HepG2 (cell line): Measurements from ENCODE around the gene COL18A1. TPM values are rescaled to one million over a fixed set of nuclear protein-coding genes. Genes with fewer than 3 reads are reported as not detected.

ENCODE experiments used
- ADNP ChIP-seq: sonication (generic); formaldehyde crosslinking; IDR thresholded peaks from 2 replicates; pipeline ENCODE4 v1.4.0; 2020; ENCODE audit warnings: missing genetic modification reagents
- CENPT ChIP-seq: sonication (generic); formaldehyde crosslinking; IDR thresholded peaks from 2 replicates; pipeline ENCODE4 v1.8.0; 2022; ENCODE audit warnings: low read depth, mild to moderate bottlenecking, moderate library complexity, missing genetic modification reagents
- CREM ChIP-seq, 2 experiments: sonication (generic) in 1 of 2; formaldehyde crosslinking in 1 of 2; IDR thresholded peaks; 2 replicates each; pipeline versions ENCODE4 v1.4.0 to v1.6.1; 2016 to 2020; ENCODE audit warnings: antibody characterized with exemption in 1 of 2, mild to moderate bottlenecking in 1 of 2, missing genetic modification reagents in 1 of 2
- DNMT3B ChIP-seq: conservative IDR thresholded peaks from 2 replicates; pipeline ENCODE4 v1.6.1; 2016; ENCODE audit warnings: missing biosample characterization, control low read depth
- FOSL2 ChIP-seq: sonication (generic); formaldehyde crosslinking; IDR thresholded peaks from 2 replicates; pipeline ENCODE4 v1.4.0; 2020; ENCODE audit warnings: missing genetic modification reagents
- HES4 ChIP-seq: sonication (generic); formaldehyde crosslinking; IDR thresholded peaks from 2 replicates; pipeline ENCODE4 v1.9.0; 2021; ENCODE audit warnings: mild to moderate bottlenecking, missing genetic modification reagents, borderline replicate concordance
- HOXA5 ChIP-seq: sonication (generic); formaldehyde crosslinking; IDR thresholded peaks from 2 replicates; pipeline ENCODE4 v1.4.0; 2020; ENCODE audit warnings: missing genetic modification reagents
- MAFF ChIP-seq: IDR thresholded peaks from 2 replicates; pipeline ENCODE4 v1.6.1; 2011; ENCODE audit warnings: low read depth, low read length, improper control_type of control experiment
- MATR3 ChIP-seq: sonication (generic); formaldehyde crosslinking; IDR thresholded peaks from 2 replicates; pipeline ENCODE4 v1.4.0; 2020; ENCODE audit warnings: missing genetic modification reagents
- MED1 ChIP-seq: sonication (generic); formaldehyde crosslinking; IDR thresholded peaks from 2 replicates; pipeline ENCODE4 v1.4.0; 2020; ENCODE audit warnings: missing genetic modification reagents
- MXD4 ChIP-seq: IDR thresholded peaks from 2 replicates; pipeline ENCODE4 v1.6.1; 2016; ENCODE audit warnings: mild to moderate bottlenecking, missing biosample characterization, missing genetic modification reagents
- NFATC3 ChIP-seq: sonication (generic); formaldehyde crosslinking; IDR thresholded peaks from 2 replicates; pipeline ENCODE4 v1.5.1; 2020; ENCODE audit warnings: mild to moderate bottlenecking, missing genetic modification reagents
- NFE2L2 ChIP-seq: fragments of 150-350 bp; IDR thresholded peaks from 2 replicates; pipeline ENCODE4 v1.6.1; 2014; ENCODE audit warnings: low read length
- SAFB2 ChIP-seq: sonication (generic); formaldehyde crosslinking; IDR thresholded peaks from 2 replicates; pipeline ENCODE4 v1.5.1; 2020; ENCODE audit warnings: missing genetic modification reagents, low read depth, mild to moderate bottlenecking, borderline replicate concordance
- SNAPC2 ChIP-seq: sonication (generic); formaldehyde crosslinking; IDR thresholded peaks from 2 replicates; pipeline ENCODE4 v1.8.1; 2022; ENCODE audit warnings: mild to moderate bottlenecking, missing genetic modification reagents
- ZNF331 ChIP-seq: sonication (generic); formaldehyde crosslinking; IDR thresholded peaks from 2 replicates; pipeline ENCODE4 v1.4.0; 2020; ENCODE audit warnings: missing genetic modification reagents
- ZNF382 ChIP-seq: sonication (generic); formaldehyde crosslinking; IDR thresholded peaks from 2 replicates; pipeline ENCODE4 v1.5.0; 2020; ENCODE audit warnings: missing genetic modification reagents, mild to moderate bottlenecking, borderline replicate concordance
- ZNF557 ChIP-seq: sonication (generic); formaldehyde crosslinking; IDR thresholded peaks from 2 replicates; pipeline ENCODE4 v1.4.0; 2020; ENCODE audit warnings: missing genetic modification reagents
- ZNF615 ChIP-seq: sonication (generic); formaldehyde crosslinking; IDR thresholded peaks from 2 replicates; pipeline ENCODE4 v1.5.0; 2020; ENCODE audit warnings: mild to moderate bottlenecking, missing genetic modification reagents, borderline replicate concordance
- ZNF629 ChIP-seq: sonication (generic); formaldehyde crosslinking; conservative IDR thresholded peaks from 2 replicates; pipeline ENCODE4 v1.5.0; 2020; ENCODE audit warnings: missing genetic modification reagents
- ZNF746 ChIP-seq: sonication (generic); formaldehyde crosslinking; IDR thresholded peaks from 2 replicates; pipeline ENCODE4 v1.8.0; 2022; ENCODE audit warnings: mild to moderate bottlenecking, missing genetic modification reagents
- ZNF883 ChIP-seq: sonication (generic); formaldehyde crosslinking; IDR thresholded peaks from 2 replicates; pipeline ENCODE4 v1.5.1; 2020; ENCODE audit warnings: mild to moderate bottlenecking, missing genetic modification reagents; ENCODE audit errors: not compliant biosample characterization
- ZSCAN12 ChIP-seq: sonication (generic); formaldehyde crosslinking; IDR thresholded peaks from 2 replicates; pipeline ENCODE4 v1.9.0; 2021; ENCODE audit warnings: mild to moderate bottlenecking, missing genetic modification reagents
- polyA plus RNA-seq, 8 experiments: library from polyadenylated mRNA; depleted of rRNA in 3 of 8; stranded (reverse) in 7 of 8; unstranded in 1 of 8; fragments of >200 nt; fragmentation: Illumina TruSeq in 4 of 8; extraction: Trizol in 4 of 8; gene quantifications; 2 replicates each; pipeline versions ENCODE4 v1.2.1 to v1.2.3, GENCODE V29; 2011 to 2016; ENCODE audit warnings: low read depth in 4 of 8, missing spikeins in 1 of 8, mixed read lengths in 1 of 8; ENCODE audit not compliant: insufficient read depth in 1 of 8
- total RNA-seq, 5 experiments: library from RNA; depleted of rRNA; stranded (reverse); fragments of >200 nt; fragmentation: Illumina TruSeq; extraction: Trizol; gene quantifications; 2 replicates each; pipeline ENCODE4 v1.2.3, GENCODE V29; 2016; ENCODE audit warnings: low read depth in 1 of 5
- TF ChIP-seq, protein P1 (sequence below): sonication (generic); formaldehyde crosslinking; IDR thresholded peaks from 2 replicates; pipeline ENCODE4 v1.5.1; 2020; ENCODE audit warnings: missing genetic modification reagents, mild to moderate bottlenecking, borderline replicate concordance
- TF ChIP-seq, protein P2 (sequence below): sonication (generic); formaldehyde crosslinking; IDR thresholded peaks from 2 replicates; pipeline ENCODE4 v1.5.0; 2020; ENCODE audit warnings: missing genetic modification reagents
- TF ChIP-seq, protein P3 (sequence below): sonication (generic); formaldehyde crosslinking; IDR thresholded peaks from 2 replicates; pipeline ENCODE4 v1.5.0; 2020; ENCODE audit warnings: missing genetic modification reagents

Gene COL18A1
- total and polyA plus RNA-seq, 2 of the 13 experiments (the other 11 are each of a cell fraction or from before 2014, with no cell fraction given), result 79.0 to 102 TPM

DNA sequence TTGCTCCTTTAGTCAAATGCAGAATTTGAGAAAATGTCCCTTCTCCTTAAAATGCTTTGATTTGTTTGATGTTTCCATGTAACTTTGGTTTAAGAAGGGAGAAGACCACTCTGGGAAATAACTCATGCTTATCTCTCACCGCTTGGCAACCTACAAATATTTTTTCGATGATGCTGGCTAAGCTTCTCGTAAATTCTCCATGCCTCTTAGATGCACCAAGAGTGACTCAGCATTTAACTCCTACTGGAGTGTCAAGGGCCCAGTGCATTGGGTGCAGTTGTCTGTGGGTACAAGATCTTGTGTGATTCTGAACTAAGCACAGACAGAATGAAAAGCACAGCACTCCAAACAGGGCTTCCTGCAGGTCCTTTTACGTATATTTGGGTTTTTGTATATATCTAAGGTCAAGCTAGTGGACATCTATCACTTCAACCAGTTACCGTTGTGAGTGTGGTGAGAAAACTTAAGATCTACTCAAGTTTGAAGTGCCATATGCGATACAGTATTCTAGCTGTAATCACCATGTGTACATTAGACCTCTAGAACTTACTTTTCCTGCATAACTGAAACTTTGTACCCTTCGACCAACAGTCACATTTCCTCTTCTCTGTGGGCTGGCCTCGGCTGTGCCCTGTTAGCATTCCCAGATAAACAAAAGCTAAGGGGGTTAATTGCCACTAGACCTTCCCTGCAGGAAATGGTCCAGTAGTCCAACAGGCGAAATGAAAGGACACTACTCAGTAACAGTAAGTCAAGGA, 55.8 kb downstream of the COL18A1 start (continued):
- no peak for TF ChIP-seq ZNF615 (CRISPR knock-in tag)
- TF ChIP-seq MXD4 (CRISPR knock-in tag), result no peak
- no peak for TF ChIP-seq ADNP (CRISPR knock-in tag)
- TF ChIP-seq SAFB2, result no peak
- no peak for TF ChIP-seq DNMT3B (CRISPR knock-in tag)
- TF ChIP-seq MED1, result peak; percentile 75
- peak; percentile 13; the same call in 1 of the 2 replicates for TF ChIP-seq ZNF331 (CRISPR knock-in tag)
- TF ChIP-seq ZNF382 (CRISPR knock-in tag), result no peak
- no peak for TF ChIP-seq CENPT (CRISPR knock-in tag)
- 0 out of 2 replicates have a peak, but pooled peaks have one; percentile 29 for TF ChIP-seq HOXA5 (CRISPR knock-in tag)
- no peak for TF ChIP-seq SNAPC2 (CRISPR knock-in tag)
- no peak for TF ChIP-seq NFATC3 (CRISPR knock-in tag)
- 0 out of 2 replicates have a peak, but pooled peaks have one; percentile 5 for TF ChIP-seq FOSL2 (CRISPR knock-in tag)
- TF ChIP-seq NFE2L2, result peak; percentile 93
- no peak for TF ChIP-seq HES4 (CRISPR knock-in tag)
- TF ChIP-seq ZNF557, result no peak
- peak; percentile 28; the same call in 1 of the 2 replicates for TF ChIP-seq ZNF629 (CRISPR knock-in tag)
- no peak for TF ChIP-seq ZNF883 (CRISPR knock-in tag)
- TF ChIP-seq MAFF, result 0 out of 2 replicates have a peak, but pooled peaks have one; percentile 15
- TF ChIP-seq, protein P1, sequence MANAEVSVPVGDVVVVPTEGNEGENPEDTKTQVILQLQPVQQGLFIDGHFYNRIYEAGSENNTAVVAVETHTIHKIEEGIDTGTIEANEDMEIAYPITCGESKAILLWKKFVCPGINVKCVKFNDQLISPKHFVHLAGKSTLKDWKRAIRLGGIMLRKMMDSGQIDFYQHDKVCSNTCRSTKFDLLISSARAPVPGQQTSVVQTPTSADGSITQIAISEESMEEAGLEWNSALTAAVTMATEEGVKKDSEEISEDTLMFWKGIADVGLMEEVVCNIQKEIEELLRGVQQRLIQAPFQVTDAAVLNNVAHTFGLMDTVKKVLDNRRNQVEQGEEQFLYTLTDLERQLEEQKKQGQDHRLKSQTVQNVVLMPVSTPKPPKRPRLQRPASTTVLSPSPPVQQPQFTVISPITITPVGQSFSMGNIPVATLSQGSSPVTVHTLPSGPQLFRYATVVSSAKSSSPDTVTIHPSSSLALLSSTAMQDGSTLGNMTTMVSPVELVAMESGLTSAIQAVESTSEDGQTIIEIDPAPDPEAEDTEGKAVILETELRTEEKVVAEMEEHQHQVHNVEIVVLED, result no peak
- no peak for TF ChIP-seq CREM (IDR thresholded peaks at IDR 0.05)
- TF ChIP-seq CREM (CRISPR knock-in tag; IDR thresholded peaks at IDR 0.05), result no peak
- TF ChIP-seq, protein P2, sequence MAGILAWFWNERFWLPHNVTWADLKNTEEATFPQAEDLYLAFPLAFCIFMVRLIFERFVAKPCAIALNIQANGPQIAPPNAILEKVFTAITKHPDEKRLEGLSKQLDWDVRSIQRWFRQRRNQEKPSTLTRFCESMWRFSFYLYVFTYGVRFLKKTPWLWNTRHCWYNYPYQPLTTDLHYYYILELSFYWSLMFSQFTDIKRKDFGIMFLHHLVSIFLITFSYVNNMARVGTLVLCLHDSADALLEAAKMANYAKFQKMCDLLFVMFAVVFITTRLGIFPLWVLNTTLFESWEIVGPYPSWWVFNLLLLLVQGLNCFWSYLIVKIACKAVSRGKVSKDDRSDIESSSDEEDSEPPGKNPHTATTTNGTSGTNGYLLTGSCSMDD (CRISPR knock-in tag), result no peak
- TF ChIP-seq ZNF746, result no peak
- TF ChIP-seq MATR3 (CRISPR knock-in tag), result no peak
- TF ChIP-seq ZSCAN12, result 0 out of 2 replicates have a peak, but pooled peaks have one; percentile 51
- TF ChIP-seq, protein P3, sequence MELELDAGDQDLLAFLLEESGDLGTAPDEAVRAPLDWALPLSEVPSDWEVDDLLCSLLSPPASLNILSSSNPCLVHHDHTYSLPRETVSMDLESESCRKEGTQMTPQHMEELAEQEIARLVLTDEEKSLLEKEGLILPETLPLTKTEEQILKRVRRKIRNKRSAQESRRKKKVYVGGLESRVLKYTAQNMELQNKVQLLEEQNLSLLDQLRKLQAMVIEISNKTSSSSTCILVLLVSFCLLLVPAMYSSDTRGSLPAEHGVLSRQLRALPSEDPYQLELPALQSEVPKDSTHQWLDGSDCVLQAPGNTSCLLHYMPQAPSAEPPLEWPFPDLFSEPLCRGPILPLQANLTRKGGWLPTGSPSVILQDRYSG (CRISPR knock-in tag), result no peak
